Ovary (tissue), 3 donors: ENCODE data around the gene ANKRD44.

Experiments
- POLR2A ChIP-seq: fragments of 450-650 bp; IDR thresholded peaks from one replicate; pipeline ENCODE4 v1.6.1; 2017; ENCODE audit warnings: antibody characterized with exemption, mild to moderate bottlenecking, moderate library complexity
- TF ChIP-seq, protein P1 (sequence below), 3 donors: fragments of 450-650 bp in 2 of 3; fragments of 200-600 bp in 1 of 3; IDR thresholded peaks; one replicate each; pipeline versions ENCODE4 v1.5.1 to v1.8.0; 2016 to 2022; ENCODE audit warnings: antibody characterized with exemption in 3 of 3, mild to moderate bottlenecking in 1 of 3
- donor health status: DM: no; HTN: no; CAD: no.

- TF ChIP-seq, protein P1, sequence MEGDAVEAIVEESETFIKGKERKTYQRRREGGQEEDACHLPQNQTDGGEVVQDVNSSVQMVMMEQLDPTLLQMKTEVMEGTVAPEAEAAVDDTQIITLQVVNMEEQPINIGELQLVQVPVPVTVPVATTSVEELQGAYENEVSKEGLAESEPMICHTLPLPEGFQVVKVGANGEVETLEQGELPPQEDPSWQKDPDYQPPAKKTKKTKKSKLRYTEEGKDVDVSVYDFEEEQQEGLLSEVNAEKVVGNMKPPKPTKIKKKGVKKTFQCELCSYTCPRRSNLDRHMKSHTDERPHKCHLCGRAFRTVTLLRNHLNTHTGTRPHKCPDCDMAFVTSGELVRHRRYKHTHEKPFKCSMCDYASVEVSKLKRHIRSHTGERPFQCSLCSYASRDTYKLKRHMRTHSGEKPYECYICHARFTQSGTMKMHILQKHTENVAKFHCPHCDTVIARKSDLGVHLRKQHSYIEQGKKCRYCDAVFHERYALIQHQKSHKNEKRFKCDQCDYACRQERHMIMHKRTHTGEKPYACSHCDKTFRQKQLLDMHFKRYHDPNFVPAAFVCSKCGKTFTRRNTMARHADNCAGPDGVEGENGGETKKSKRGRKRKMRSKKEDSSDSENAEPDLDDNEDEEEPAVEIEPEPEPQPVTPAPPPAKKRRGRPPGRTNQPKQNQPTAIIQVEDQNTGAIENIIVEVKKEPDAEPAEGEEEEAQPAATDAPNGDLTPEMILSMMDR (IDR thresholded peaks at IDR 0.05) = no peak
- TF ChIP-seq POLR2A = no peak
Observed at GRCh38 chr2:197164141-197164754, 146.3 kb downstream of the ANKRD44 start.
